Mesothelial cell of epicardium (in vitro differentiated cells): ENCODE measurements around the gene CBX2. TPM values are rescaled to one million over a fixed set of nuclear protein-coding genes. Genes with fewer than 3 reads are reported as not detected.

Experiments used
- DNase-seq, 2 experiments: peaks; one replicate each; pipeline ENCODE4 v3.0.0; 2021; ENCODE audit warnings: low spot score in 2 of 2; ENCODE audit not compliant: unreplicated experiment in 2 of 2
- H3K27ac Mint-ChIP-seq: 2 replicates; pipeline ENCODE4 v1.8.0; 2021; ENCODE audit warnings: mixed read lengths
- H3K27me3 Mint-ChIP-seq: 2 replicates; pipeline ENCODE4 v1.8.0; 2021; ENCODE audit warnings: low read depth, mixed read lengths
- H3K36me3 Mint-ChIP-seq: 2 replicates; pipeline ENCODE4 v1.8.0; 2021; ENCODE audit warnings: mixed read lengths
- H3K4me1 Mint-ChIP-seq: 2 replicates; pipeline ENCODE4 v1.8.0; 2021; ENCODE audit warnings: mixed read lengths
- H3K4me3 Mint-ChIP-seq: 2 replicates; pipeline ENCODE4 v1.8.0; 2021; ENCODE audit warnings: mild to moderate bottlenecking, moderate library complexity, mixed read lengths
- H3K9me3 Mint-ChIP-seq: 2 replicates; pipeline ENCODE4 v1.8.0; 2021; ENCODE audit warnings: mixed read lengths
- CTCF ChIP-seq: fragments of 200-600 bp; sonication (generic); IDR thresholded peaks from one replicate; pipeline ENCODE4 v1.5.0; 2021; ENCODE audit warnings: antibody characterized with exemption; ENCODE audit not compliant: unreplicated experiment
- total RNA-seq: library from RNA; stranded (reverse); gene quantifications from 3 replicates; pipeline ENCODE4 v1.2.1, GENCODE V29; 2021

The CBX2 gene
- total RNA-seq, 1 donor from 2014 or later: 49.7 TPM

DNA sequence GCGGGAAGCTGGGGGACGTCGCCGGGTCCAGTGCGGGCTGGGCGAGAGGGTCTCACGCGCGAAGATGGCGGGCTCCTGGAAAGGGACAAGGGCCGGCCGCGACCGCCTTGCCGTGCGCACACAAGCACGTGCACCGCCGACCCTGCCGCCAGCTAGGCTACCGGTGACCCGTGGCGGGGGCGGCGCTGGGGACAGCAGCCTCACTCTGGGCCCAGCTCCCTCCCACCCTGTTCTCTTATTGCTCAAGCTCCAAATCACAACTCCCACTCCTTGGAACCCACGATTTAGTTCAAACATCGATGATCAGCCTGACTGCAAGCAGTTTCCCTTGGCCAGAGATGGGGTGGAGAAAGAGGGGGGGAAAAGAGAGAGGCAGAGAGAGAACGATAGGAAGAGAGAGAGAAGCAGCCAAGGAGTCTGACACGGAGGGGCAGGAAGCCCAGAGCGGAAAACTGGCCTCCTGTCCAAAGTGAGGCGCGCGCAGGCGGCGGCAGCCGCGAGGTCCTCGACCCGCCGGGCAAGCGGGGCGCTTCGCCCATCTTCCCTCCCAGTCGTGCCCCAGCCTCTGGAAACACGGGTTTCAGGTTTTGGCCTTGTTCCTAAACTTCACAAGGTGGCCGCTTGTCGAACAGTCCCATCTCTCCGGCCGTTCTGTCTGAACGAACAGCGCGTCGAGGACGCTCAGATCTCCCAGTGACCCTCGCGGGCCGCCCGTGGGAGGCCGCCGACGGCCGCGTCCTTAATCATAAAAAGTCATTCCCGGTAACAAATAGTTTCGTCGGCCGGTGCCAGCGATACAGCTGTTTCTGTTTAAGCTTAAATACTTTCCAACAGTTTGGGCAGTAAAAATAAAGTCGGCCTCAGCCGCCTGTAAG lies 20.6 kb downstream of the CBX2 start:
- TF ChIP-seq CTCF: no peak
- H3K4me1 Mint-ChIP-seq: peaks cover 33% of the 10 kb centered on the region
- H3K27ac Mint-ChIP-seq: peak overlapping the region; percentile 43
- peak overlapping the region; percentile 59 for H3K4me3 Mint-ChIP-seq
- DNase-seq: peak in 1 of 2 experiments; percentile 52
- peaks cover 55% of the 10 kb centered on the region for H3K27me3 Mint-ChIP-seq
- H3K36me3 Mint-ChIP-seq: no peaks in the 10 kb centered on the region
- H3K9me3 Mint-ChIP-seq: no peaks in the 10 kb centered on the region

DNA sequence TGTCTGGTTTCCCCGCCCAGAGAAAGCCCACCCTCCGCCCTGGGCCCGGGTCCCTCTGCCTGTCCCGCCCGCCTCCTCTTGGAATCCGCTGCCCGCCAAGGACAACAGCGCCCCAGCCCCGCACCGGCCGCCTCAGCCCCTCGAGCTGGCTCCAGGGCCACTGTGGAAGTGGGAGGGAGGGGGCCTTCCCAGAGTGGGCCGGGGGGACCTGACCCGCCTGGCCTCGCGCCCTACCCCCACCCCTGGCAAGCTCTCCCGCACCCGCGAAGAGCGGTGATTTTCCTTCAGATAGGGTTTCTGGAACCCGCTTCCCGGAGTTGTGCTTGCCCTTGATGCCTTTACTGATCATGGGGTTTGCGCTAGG lies 21.2 kb downstream of the CBX2 start:
- Mint-ChIP-seq H3K36me3 (no peaks in the 10 kb centered on the region), H3K9me3 (no peaks in the 10 kb centered on the region), H3K27ac (no peak overlapping the region), H3K4me1 (peaks cover 27% of the 10 kb centered on the region), H3K4me3 (peak overlapping the region; percentile 14), H3K27me3 (peaks cover 60% of the 10 kb centered on the region)
- peak in 1 of 2 experiments; percentile 51 for DNase-seq
- TF ChIP-seq CTCF: no peak

DNA sequence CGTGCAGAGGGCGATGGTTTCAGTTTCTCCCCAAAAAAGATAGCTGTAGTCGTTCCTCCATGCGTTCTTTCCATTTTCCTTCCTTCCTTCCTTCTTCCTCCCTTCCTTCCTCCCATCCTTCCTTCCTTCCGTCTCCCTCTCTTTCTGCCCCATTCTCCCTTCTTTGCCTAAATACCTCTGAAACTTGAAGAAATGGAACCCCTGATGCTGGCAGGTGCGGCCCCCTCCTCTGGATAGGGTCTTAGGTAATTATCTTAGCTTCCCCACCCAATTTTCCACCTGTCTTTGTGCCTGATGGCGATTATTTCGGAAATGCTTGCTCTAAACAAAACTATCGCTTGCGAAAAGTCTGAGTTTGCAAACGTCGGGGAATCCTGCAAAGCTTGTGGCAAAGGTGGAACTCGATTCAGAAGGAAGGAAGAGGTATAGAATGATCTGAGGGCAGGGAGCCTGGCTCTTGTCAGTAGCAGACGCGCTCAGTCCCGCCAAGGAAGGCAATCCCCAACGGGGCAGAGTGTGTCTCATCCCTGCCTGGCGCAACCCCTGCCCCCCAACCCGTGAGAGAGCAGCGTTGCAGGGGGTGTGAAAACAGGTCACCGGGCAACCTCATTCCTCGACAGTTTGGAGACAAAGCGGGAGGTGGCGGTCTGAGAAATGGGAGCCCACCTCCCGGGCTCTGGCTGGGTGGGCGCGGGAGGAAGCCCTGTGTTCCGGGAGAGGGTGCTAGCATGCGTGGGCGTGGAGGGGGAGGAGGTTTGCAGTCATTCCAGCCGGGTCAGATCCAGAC lies 21.8 kb downstream of the CBX2 start:
- H3K36me3 Mint-ChIP-seq: no peaks in the 10 kb centered on the region
- peak overlapping the region; percentile 14 for H3K4me3 Mint-ChIP-seq
- H3K9me3 Mint-ChIP-seq: no peaks in the 10 kb centered on the region
- peaks cover 66% of the 10 kb centered on the region for H3K27me3 Mint-ChIP-seq
- TF ChIP-seq CTCF: no peak
- H3K4me1 Mint-ChIP-seq: peaks cover 27% of the 10 kb centered on the region
- no peak for DNase-seq
- no peak overlapping the region for H3K27ac Mint-ChIP-seq

DNA sequence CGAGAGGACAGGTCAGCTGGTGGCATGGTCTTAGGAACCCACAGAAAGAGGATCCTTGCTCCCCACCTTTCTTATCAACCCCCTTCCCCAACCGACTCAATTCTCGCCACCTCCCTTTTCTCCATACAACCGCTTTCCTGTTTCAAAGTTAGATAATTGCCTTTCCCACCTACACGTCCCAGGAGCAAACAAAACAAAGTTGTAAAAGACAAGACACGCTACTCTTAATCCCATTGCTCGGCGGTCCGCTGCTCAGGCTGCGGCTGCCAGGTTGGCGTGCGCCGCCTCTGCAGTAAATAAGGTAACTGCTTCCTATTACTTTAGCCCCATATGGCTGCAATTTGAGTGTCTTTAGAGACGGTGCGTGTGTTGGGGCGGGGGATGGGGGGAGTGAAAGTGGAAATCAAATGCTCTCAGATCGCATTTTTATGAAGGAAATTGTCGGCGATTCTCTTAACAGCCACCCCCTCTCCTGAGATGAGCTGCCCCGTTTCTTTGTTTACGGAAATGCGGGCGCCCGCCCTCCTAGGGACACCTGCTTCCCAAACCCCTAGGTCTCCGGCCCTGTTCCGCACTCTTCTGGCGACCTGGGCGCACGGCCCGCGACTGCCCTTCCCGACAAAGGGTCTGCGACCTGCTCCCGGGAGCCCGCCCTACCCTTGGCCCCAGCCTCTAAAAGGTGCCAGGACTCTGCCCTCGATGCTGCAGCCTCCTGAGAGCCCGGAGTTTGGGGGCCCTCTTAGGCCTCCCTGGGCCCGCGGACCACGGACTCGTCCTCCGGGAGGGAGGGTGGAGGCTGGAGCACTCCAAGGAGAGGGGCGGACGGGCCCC lies 22.6 kb downstream of the CBX2 start:
- Mint-ChIP-seq H3K4me3 (peak overlapping the region; percentile 39), H3K9me3 (no peaks in the 10 kb centered on the region), H3K27ac (peak overlapping the region; percentile 58), H3K4me1 (peaks cover 27% of the 10 kb centered on the region), H3K36me3 (no peaks in the 10 kb centered on the region), H3K27me3 (peaks cover 74% of the 10 kb centered on the region)
- peak in 1 of 2 experiments; percentile 53 for DNase-seq
- no peak for TF ChIP-seq CTCF
